BLaER1 (cell line): Measurements from ENCODE around the gene PUM2.
A peak's percentile ranks its signal among the peaks of the same experiment; 100 is the strongest.

Source experiments
- H3K27ac ChIP-seq: shearing (Covaris generic); formaldehyde crosslinking; 2 replicates; pipeline ENCODE4 v1.8.1; 2022
- H3K27me3 ChIP-seq: shearing (Covaris generic); formaldehyde crosslinking; 2 replicates; pipeline ENCODE4 v1.8.1; 2022
- H3K36me3 ChIP-seq: shearing (Covaris generic); formaldehyde crosslinking; 2 replicates; pipeline ENCODE4 v1.8.1; 2022
- H3K4me1 ChIP-seq: shearing (Covaris generic); formaldehyde crosslinking; 2 replicates; pipeline ENCODE4 v1.8.1; 2022
- H3K4me2 ChIP-seq: shearing (Covaris generic); formaldehyde crosslinking; 2 replicates; pipeline ENCODE4 v1.8.1; 2022
- H3K4me3 ChIP-seq: shearing (Covaris generic); formaldehyde crosslinking; 2 replicates; pipeline ENCODE4 v1.8.1; 2022
- H3K9ac ChIP-seq: shearing (Covaris generic); formaldehyde crosslinking; 2 replicates; pipeline ENCODE4 v1.8.1; 2022
- H3K9me3 ChIP-seq: shearing (Covaris generic); formaldehyde crosslinking; 2 replicates; pipeline ENCODE4 v1.8.1; 2022
- H4K20me1 ChIP-seq: shearing (Covaris generic); formaldehyde crosslinking; 2 replicates; pipeline ENCODE4 v1.8.1; 2022
- Cebpa-rat ChIP-seq: shearing (Covaris generic); IDR thresholded peaks from 2 replicates; pipeline ENCODE4 v1.8.1; 2022

The PUM2 gene

DNA sequence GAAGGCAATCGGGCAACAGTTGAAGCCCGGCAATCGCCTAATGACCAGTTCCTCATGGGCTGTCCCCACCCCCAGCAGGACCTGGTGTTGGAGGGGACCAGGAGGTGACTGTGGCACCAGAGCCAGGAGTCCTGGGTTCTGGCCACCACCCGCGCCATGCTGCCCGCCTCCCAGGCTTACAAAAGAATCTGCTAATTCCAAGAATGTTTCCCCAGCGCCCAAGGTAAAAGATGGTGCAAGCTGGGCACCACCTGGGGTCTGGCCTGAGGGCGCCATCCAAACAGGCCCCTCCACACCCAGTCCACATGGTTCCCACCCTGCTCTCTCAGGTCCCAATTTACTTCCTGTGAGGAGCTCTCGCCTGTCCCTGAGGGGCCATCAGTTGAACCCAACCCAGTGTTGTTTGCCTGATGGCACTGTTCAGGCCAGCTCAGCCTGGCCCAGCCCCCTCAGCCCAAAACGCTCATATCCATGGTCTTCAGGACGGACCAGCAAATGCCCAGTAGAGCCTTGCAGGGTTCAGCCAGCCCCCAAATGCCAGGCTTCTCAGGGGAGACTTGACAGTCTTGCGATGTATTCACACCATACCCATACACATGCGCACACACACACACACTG is 130.8 kb downstream of the PUM2 start:
- peaks cover 68% of the 10 kb centered on the region for H3K4me1 ChIP-seq
- H3K27me3 ChIP-seq: peaks cover 23% of the 10 kb centered on the region
- no peak overlapping the region for H3K9ac ChIP-seq
- TF ChIP-seq Cebpa-rat: no peak
- no peaks in the 10 kb centered on the region for H3K9me3 ChIP-seq
- H4K20me1 ChIP-seq: peaks cover 54% of the 10 kb centered on the region; the same call in 1 of the 2 replicates
- H3K4me3 ChIP-seq: no peak overlapping the region
- peak overlapping the region; percentile 97 for H3K4me2 ChIP-seq
- no peak overlapping the region for H3K27ac ChIP-seq
- peaks cover 8% of the 10 kb centered on the region; the same call in 1 of the 2 replicates for H3K36me3 ChIP-seq

DNA sequence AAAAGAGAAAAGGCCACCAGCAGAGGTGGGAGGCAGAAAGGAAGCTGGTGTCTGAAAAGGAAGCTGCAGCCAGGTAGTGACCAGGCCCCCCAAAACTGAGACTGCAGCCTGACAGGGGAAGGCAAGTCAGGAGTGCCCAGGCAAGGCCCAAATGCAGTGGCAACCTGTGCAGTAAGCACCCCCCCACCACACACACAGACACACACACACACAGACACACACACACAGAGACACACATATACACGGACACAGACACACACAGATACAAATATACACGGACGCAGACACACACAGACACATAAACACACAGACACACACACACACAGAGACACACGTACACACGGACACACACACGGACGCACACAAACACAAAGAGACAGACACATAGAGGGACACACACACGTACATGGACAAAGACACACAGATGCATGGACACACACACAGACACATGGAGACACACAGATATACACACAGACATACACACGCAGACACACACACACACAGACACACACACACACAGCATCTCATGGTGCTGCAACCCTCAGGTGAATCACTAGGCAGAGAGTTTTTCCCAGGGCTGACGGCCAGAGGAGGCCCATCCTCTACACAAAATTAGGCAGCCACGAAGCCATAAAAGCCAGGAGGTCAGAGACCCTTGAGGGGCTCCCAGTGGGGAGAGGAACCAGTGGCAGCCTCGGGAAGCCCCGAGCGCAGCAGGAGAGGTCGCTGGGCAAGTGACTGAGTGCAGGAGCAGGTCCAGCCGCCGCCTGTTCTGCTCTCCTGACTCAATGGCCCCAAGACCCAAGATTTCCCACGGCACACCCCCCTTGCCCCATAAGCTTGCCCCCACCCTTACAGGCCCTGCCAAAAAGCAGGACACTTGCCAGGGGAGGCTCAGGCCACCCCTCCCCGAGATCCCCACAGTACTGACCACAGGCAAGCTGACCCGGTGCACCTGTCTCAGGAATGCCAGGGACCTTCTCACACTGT is 132.0 kb downstream of the PUM2 start:
- H3K27me3 ChIP-seq: peaks cover 10% of the 10 kb centered on the region
- no peak for TF ChIP-seq Cebpa-rat
- H3K9ac ChIP-seq: no peak overlapping the region
- peaks cover 79% of the 10 kb centered on the region for H3K4me1 ChIP-seq
- peaks cover 55% of the 10 kb centered on the region; the same call in 1 of the 2 replicates for H4K20me1 ChIP-seq
- 0 out of 2 replicates have a peak overlapping the region, but pooled peaks have one; percentile 56 for H3K4me2 ChIP-seq
- H3K36me3 ChIP-seq: peaks cover 8% of the 10 kb centered on the region; the same call in 1 of the 2 replicates
- H3K9me3 ChIP-seq: no peaks in the 10 kb centered on the region
- peak overlapping the region; percentile 29; the same call in 1 of the 2 replicates for H3K27ac ChIP-seq
- H3K4me3 ChIP-seq: no peak overlapping the region

DNA sequence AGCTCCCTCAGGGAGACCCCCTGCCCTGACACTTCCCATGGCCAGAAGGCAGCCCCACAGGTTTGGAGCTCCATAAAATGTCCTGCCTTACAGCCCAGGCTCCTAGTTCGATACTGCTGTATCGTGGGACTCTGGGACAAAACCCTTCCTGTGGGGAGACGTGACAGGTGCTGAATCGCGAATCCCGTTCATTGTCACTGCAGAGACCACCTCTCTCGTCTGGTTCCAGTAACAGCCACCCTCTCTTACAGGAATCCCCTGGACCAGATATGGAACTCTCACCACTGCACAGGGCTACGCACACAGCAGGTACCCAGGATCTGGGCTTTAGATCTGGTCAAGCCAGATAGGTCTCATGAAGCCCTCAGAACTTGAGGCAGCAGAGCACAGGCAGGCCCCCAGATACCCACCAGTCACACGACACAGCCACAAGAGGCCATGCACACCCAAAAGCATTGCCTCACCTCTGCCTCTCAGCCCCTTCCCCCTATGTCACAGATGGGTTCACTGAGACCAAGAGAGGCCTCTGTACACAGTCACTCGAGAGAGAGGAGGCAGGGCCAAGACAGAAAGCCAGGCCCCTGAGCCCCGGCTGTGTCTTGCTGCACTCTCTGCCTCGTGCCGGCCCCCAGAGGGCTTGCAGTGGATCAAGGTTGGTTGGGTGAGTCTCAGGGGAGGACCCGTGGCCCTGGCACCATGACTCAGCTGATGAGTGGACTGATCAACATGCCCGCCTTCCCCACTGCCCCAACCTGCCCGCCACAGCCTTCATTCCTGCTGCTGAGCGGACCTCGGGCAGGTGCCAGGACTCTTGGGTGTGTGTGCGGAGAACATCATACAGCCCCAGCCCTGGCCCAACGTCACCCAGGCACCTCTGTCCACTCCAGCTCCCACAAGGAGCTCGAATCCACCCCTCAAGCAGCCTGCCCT is 133.3 kb downstream of the PUM2 start:
- no peak overlapping the region for H3K4me3 ChIP-seq
- peaks cover 8% of the 10 kb centered on the region; the same call in 1 of the 2 replicates for H3K36me3 ChIP-seq
- peak overlapping the region; percentile 56 for H3K4me2 ChIP-seq
- no peaks in the 10 kb centered on the region for H3K9me3 ChIP-seq
- peaks cover 79% of the 10 kb centered on the region for H3K4me1 ChIP-seq
- TF ChIP-seq Cebpa-rat: no peak
- H3K27me3 ChIP-seq: peaks cover under 1% of the 10 kb centered on the region
- H3K27ac ChIP-seq: peak overlapping the region; percentile 29; the same call in 1 of the 2 replicates
- peak overlapping the region; percentile 34; the same call in 1 of the 2 replicates for H3K9ac ChIP-seq
- H4K20me1 ChIP-seq: peaks cover 50% of the 10 kb centered on the region; the same call in 1 of the 2 replicates

DNA sequence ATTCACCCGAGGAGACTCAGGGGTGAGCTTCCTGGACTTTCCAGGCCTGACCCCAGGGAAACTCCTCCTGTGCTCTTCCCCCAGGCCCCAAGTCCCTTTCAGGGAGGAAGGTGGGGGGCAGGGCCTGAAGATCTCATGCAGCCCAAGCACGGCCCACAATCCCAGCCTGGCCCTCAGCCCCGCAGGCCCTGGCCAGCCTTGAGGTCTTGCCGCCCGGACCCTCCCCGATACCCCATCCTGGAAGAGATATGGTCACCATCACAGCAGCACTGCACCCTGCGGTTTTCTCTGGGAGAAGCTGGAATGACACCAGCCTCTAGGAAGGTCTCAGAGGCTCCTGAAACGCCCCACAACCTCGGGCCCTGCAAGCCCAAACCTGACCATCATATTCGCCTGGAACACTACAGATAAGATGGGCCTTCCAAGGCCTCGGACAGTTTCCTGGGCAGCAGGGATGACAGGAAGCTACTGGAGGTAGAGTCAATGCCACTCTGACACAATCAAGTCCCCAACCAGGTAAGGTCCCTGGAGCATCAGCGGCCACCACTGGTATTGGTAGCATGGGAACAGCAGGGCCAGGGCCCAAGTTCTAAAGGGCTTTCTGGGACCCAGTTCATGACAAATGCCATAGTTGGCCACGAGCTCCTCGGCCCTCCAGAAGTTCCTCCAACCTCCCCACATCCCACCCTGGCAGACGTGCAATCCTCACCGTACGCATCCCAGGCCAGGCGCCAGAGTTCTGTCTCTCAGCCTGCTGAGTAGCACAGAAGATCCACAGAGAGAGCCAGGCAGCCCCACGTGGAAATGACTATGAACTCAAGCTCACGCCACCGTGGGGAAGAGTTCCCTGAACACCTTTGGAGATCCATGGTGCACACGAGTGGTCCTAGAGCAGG is 134.3 kb downstream of the PUM2 start:
- Histone ChIP-seq H3K4me1 (peaks cover 79% of the 10 kb centered on the region), H3K27me3 (no peaks in the 10 kb centered on the region), H4K20me1 (peaks cover 44% of the 10 kb centered on the region; the same call in 1 of the 2 replicates), H3K9ac (no peak overlapping the region), H3K27ac (peak overlapping the region; percentile 29), H3K4me3 (no peak overlapping the region), H3K9me3 (no peaks in the 10 kb centered on the region), H3K4me2 (no peak overlapping the region; the same call in 1 of the 2 replicates), H3K36me3 (peaks cover 8% of the 10 kb centered on the region; the same call in 1 of the 2 replicates)
- no peak for TF ChIP-seq Cebpa-rat

DNA sequence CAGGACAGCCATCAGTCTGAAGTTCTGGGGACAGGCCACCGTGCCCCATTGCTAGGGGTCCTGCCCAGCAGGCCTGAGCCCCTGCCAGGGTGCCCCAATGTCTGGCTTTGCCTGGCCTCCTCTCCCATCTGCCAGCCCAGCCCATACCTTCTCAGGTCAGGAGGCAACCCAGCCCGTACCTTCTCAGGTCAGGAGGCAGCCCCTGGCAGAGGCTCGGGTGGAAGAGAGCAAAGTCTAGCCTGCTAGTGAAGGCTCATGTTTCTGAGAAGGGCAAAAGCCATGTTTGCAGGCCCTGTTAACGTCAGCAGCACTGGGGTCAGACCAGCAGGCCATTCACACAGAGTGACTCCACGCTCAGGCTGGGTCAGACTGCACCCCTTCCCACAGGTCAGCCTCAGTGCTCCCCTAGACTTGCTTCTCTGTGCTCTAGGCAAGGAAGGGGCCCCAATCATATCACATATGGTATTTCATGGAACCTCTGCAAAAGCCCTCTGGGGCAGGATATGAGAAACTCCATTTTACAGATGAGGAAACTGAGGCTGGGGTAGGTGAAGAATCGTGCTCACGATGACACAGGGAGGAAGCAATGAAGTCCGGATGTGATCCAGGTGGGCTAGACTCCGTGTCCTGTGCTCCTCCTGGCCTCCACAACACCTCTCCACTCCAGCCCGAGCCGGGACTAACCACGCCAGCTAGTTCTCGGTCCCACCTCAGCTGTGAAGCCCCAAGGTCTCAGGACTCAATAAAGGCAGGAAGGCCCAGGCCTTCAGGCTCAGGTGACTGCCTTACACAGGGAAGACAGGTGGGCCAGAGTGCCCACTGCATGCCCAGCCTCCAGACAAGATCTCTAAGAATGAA is 135.2 kb downstream of the PUM2 start:
- Histone ChIP-seq H3K4me3 (no peak overlapping the region), H3K4me1 (peaks cover 79% of the 10 kb centered on the region), H3K27ac (peak overlapping the region; percentile 88), H3K27me3 (no peaks in the 10 kb centered on the region), H4K20me1 (peaks cover 39% of the 10 kb centered on the region; the same call in 1 of the 2 replicates), H3K4me2 (peak overlapping the region; percentile 84), H3K9me3 (no peaks in the 10 kb centered on the region), H3K36me3 (peaks cover 8% of the 10 kb centered on the region; the same call in 1 of the 2 replicates), H3K9ac (no peak overlapping the region)
- no peak for TF ChIP-seq Cebpa-rat

DNA sequence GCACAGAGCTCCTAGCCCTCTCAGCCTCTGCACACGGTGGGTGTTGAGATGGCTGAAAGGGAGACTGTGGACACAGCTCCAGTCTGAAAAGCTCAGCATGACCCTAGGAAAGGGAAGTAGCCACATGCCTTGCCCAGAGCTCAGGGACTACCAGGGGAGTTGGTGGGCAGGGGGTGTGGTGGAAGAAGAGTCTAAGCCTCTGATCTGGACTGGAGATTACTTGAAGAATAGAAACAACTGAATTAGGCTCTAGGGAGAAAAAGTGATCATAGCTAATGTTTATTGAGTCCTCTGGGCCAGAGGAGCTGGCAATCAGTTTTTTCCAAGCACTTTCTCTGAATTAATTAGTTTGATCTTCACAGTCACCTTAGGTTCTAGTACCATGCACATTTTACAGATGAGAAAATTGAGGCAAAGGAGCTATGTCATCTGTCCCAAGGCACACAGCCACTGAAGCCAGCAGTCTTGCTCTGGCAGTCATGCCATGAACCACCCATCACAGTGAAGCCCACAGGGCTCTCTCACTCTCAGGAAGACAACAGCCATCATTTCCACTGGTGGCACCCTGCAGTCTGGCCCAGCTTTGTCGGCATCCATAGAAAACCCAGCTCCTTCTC is 136.0 kb downstream of the PUM2 start:
- 0 out of 2 replicates have a peak overlapping the region, but pooled peaks have one; percentile 12 for H3K9ac ChIP-seq
- H3K9me3 ChIP-seq: no peaks in the 10 kb centered on the region
- peaks cover 79% of the 10 kb centered on the region for H3K4me1 ChIP-seq
- H3K27me3 ChIP-seq: no peaks in the 10 kb centered on the region
- H3K4me2 ChIP-seq: peak overlapping the region; percentile 84
- peaks cover 8% of the 10 kb centered on the region; the same call in 1 of the 2 replicates for H3K36me3 ChIP-seq
- H3K4me3 ChIP-seq: no peak overlapping the region
- H4K20me1 ChIP-seq: peaks cover 33% of the 10 kb centered on the region; the same call in 1 of the 2 replicates
- peak overlapping the region; percentile 88 for H3K27ac ChIP-seq
- TF ChIP-seq Cebpa-rat: no peak
